Thyroid gland (tissue), 4 donors: ENCODE measurements around the gene ACLY. TPM values are rescaled to one million over a fixed set of nuclear protein-coding genes. Genes with fewer than 3 reads are reported as not detected.

Experiments used
- DNase-seq, 2 donors: peaks; one replicate each; pipeline ENCODE4 v3.0.0-alpha.2; 2019
- H3K27ac ChIP-seq, 3 donors: fragments of 200-600 bp; sonication (generic); 1 replicate in 2 of 3; 2 replicates in 1 of 3; pipeline ENCODE4 v1.5.1; 2016 to 2019; ENCODE audit warnings: mild to moderate bottlenecking in 1 of 3, moderate library complexity in 1 of 3
- H3K27me3 ChIP-seq: fragments of 200-600 bp; sonication (generic); one replicate; pipeline ENCODE4 v1.5.1; 2019
- H3K36me3 ChIP-seq, 2 donors: fragments of 200-600 bp; sonication (generic); one replicate each; pipeline ENCODE4 v1.5.1; 2016 to 2019
- H3K4me1 ChIP-seq, 2 donors: fragments of 200-600 bp; sonication (generic); one replicate each; pipeline ENCODE4 v1.5.1; 2017 to 2019
- H3K4me3 ChIP-seq, 3 donors: fragments of 200-600 bp; sonication (generic); replicated peaks in 1 of 3; 1 replicate in 2 of 3; 2 replicates in 1 of 3; pipeline ENCODE4 v1.5.1; 2016; ENCODE audit warnings: mild to moderate bottlenecking in 1 of 3
- H3K9me3 ChIP-seq: fragments of 200-600 bp; sonication (generic); one replicate; pipeline ENCODE4 v1.5.1; 2017
- CTCF ChIP-seq, 6 experiments: fragments of 200-600 bp in 3 of 6; fragments of 450-650 bp in 3 of 6; sonication (generic) in 3 of 6; IDR thresholded peaks; one replicate each; pipeline ENCODE4 v1.5.1; 2016 to 2019; ENCODE audit warnings: antibody characterized with exemption in 6 of 6, mild to moderate bottlenecking in 2 of 6, inconsistent platforms in 1 of 6, moderate library complexity in 1 of 6
- POLR2A ChIP-seq, 2 donors: fragments of 450-650 bp; IDR thresholded peaks; one replicate each; pipeline ENCODE4 v1.6.1; 2017; ENCODE audit warnings: antibody characterized with exemption in 2 of 2, mild to moderate bottlenecking in 2 of 2, moderate library complexity in 1 of 2
- WGBS, 2 donors: methylation state at CpG; one replicate each; pipeline ENCODE4 v1.1.5; 2017; 5-methylcytosine and 5-hydroxymethylcytosine counted together
- intact Hi-C: fragments of 100-400 bp; cut with DNase I; formaldehyde crosslinking; loops from one replicate; pipeline ENCODE4 v1.15.1; 2023
- total RNA-seq, 4 donors: library from RNA; depleted of rRNA; stranded (reverse); fragments of >200 nt; gene quantifications; one replicate each; pipeline ENCODE4 v1.2.3, GENCODE V29; 2016

Gene ACLY
- total RNA-seq, 4 donors from 2014 or later, result 62.6 to 85.2 (median 78.8) TPM

- H3K9me3 ChIP-seq, result no peaks in the 10 kb centered on the region
- 94% methylated on average over 18 to 19 of the region's 19 CpGs for WGBS, 2 donors
- no peak overlapping the region for H3K27ac ChIP-seq
- no peaks in the 10 kb centered on the region for H3K4me1 ChIP-seq
- H3K27me3 ChIP-seq, result no peaks in the 10 kb centered on the region
- peaks cover 34 to 40% of the 10 kb centered on the region in 2 donors for H3K36me3 ChIP-seq
- intact Hi-C loops, result no loop called here
- no peak for TF ChIP-seq CTCF (IDR thresholded peaks at IDR 0.05)
- TF ChIP-seq POLR2A (IDR thresholded peaks at IDR 0.05), result no peak
- no peak overlapping the region for H3K4me3 ChIP-seq
- DNase-seq, result no peak
Observed at GRCh38 chr17:41825175-41825845, 93.4 kb downstream of the ACLY start.

GRCh38 chr17:41824086-41824485 lies 94.7 kb downstream of the ACLY start:
- Histone ChIP-seq H3K27me3 (no peaks in the 10 kb centered on the region), H3K4me1 (no peaks in the 10 kb centered on the region), H3K4me3 (no peak overlapping the region), H3K9me3 (no peaks in the 10 kb centered on the region), H3K27ac (no peak overlapping the region), H3K36me3 (peaks cover 28 to 30% of the 10 kb centered on the region in 2 donors)
- TF ChIP-seq POLR2A (IDR thresholded peaks at IDR 0.05), result no peak
- no peak for TF ChIP-seq CTCF (IDR thresholded peaks at IDR 0.05)
- peak; percentile 15 to 33 for DNase-seq
- 52 to 53% methylated on average over 6 of the region's 7 CpGs for WGBS, 2 donors
- intact Hi-C loops, result no loop called here

GRCh38 chr17:41823580-41823979 lies 95.2 kb downstream of the ACLY start:
- WGBS, 2 donors, result 89 to 95% methylated on average over 7 of the region's 7 CpGs
- H3K4me3 ChIP-seq, result no peak overlapping the region
- intact Hi-C loops, result no loop called here
- no peaks in the 10 kb centered on the region for H3K4me1 ChIP-seq
- DNase-seq, result no peak
- no peak for TF ChIP-seq CTCF (IDR thresholded peaks at IDR 0.05)
- TF ChIP-seq POLR2A (IDR thresholded peaks at IDR 0.05), result no peak
- H3K36me3 ChIP-seq, result peaks cover 25 to 27% of the 10 kb centered on the region in 2 donors
- no peaks in the 10 kb centered on the region for H3K27me3 ChIP-seq
- no peak overlapping the region for H3K27ac ChIP-seq
- H3K9me3 ChIP-seq, result no peaks in the 10 kb centered on the region

GRCh38 chr17:41823141-41823524 lies 95.6 kb downstream of the ACLY start:
- DNase-seq, result no peak
- H3K4me3 ChIP-seq, result no peak overlapping the region
- H3K36me3 ChIP-seq, result peaks cover 23 to 24% of the 10 kb centered on the region in 2 donors
- H3K27me3 ChIP-seq, result no peaks in the 10 kb centered on the region
- H3K4me1 ChIP-seq, result no peaks in the 10 kb centered on the region
- no peak for TF ChIP-seq CTCF (IDR thresholded peaks at IDR 0.05)
- TF ChIP-seq POLR2A (IDR thresholded peaks at IDR 0.05), result no peak
- H3K27ac ChIP-seq, result no peak overlapping the region
- 86 to 90% methylated on average over 1 of the region's 1 CpG for WGBS, 2 donors
- intact Hi-C loops, result no loop called here
- H3K9me3 ChIP-seq, result no peaks in the 10 kb centered on the region

- no peak overlapping the region for H3K27ac ChIP-seq
- WGBS, 2 donors, result 75 to 79% methylated on average over 12 of the region's 12 CpGs
Observed at GRCh38 chr17:41822216-41823140, 96.3 kb downstream of the ACLY start.

More at GRCh38 chr17:41822216-41823140, 96.3 kb downstream of the ACLY start:
- no peak for DNase-seq
- H3K9me3 ChIP-seq, result no peaks in the 10 kb centered on the region
- H3K4me1 ChIP-seq, result no peaks in the 10 kb centered on the region
- H3K27me3 ChIP-seq, result no peaks in the 10 kb centered on the region
- H3K36me3 ChIP-seq, result peaks cover 16 to 24% of the 10 kb centered on the region in 2 donors
- intact Hi-C loops, result no loop called here
- H3K4me3 ChIP-seq, result no peak overlapping the region
- no peak for TF ChIP-seq CTCF (IDR thresholded peaks at IDR 0.05)
- no peak for TF ChIP-seq POLR2A (IDR thresholded peaks at IDR 0.05)
